ENCODE results near the gene DAAM2.

The DAAM2 gene

DNA sequence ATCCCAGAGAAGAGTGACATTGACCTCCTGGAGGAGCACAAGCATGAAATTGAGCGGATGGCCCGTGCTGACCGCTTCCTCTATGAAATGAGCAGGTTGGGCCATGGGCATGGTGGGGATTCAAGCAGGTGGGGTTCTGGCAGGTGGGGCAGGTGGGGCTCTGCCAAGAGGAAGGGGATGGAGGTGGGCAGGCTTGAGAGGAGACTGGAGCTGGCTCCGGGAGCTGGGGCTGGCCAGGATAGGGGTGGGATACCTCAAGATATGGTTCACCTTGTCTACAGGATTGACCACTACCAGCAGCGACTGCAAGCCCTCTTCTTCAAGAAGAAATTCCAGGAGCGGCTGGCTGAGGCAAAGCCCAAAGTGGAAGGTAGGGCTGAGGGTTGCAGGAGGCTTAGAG is 99.2 kb downstream of the DAAM2 start:
- no peak for DNase-seq

DNA sequence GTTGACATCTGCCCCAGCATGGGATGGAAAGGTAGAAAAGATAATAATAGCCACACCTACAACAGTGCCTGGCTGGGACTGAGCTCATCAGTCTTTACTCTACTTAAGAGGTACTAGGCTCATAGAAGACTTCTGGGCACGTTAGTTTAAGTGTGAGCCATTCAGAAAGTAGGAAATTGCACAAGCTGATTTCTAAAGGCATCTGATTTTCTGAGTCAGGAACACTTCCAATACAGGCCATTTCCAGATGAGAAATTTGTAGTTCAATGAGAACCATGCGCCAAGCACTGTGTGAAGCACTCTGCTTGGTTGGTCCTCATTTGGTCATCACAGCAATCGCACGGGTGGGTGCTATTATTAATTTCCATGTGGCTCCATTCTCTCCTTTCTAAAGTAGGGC is 99.8 kb downstream of the DAAM2 start:
- no peak for DNase-seq

DNA sequence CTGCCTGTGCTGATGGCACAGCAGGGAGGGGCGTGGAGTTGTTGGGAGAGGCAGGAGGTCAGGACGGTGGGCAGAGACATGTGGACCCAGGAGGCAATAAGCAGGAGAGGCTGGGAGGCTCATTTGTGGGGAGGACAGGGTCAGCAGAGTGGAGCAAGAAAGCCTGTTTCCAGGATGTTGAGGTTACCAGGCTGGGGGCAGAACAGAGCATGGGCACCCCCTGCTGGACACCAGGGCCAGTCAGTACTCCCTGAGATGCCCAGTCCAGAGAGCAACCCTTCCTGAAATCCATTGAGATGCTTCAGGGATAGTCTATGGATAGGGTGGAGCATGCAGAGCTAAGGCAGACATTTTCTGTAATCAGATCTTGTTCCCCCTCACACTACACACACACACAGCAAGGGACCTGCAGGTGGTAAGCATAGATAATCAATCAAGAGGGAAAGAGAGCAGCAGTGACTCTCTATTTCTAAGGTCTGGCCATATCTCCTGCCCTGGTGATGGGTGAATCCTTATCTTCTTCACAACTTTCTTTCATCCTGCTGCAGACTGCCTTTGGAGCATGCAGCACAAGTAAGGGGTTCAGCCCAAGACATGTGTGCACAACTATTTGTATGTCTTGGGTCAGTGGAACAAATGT is 100.4 kb downstream of the DAAM2 start:
- peak; percentile 41 for DNase-seq

DNA sequence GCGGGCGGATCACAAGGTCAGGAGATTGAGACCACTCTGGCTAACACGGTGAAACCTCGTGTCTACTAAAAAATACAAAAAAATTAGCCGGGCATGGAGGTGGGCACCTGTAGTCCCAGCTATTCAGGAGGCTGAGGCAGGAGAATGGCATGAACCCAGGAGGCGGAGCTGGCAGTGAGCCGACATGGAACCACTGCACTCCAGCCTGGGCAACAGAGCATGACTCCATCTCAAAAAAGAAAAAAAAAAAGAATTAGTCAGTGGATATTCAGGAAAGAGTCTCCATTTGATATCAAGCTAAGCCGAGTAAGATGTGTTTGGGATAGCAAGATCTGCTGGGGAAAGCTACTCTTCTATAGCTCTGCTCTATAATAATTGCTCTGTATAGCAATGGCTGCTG is 101.1 kb downstream of the DAAM2 start:
- DNase-seq, result no peak

DNA sequence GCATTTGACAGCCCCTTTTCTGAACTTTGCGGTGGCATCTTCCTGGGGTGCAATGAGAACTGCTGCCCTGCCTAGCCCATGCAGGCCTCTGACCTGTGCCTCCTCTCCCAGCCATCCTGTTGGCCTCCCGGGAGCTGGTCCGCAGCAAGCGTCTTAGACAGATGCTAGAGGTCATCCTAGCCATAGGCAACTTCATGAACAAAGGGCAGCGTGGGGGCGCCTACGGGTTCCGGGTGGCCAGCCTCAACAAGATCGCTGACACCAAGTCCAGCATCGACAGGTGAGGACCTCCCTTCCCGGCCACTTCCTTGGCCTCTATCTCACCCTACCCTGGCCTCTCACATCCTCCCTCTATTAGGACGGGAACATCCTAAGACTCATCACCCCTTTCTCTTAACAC is 104.5 kb downstream of the DAAM2 start:
- DNase-seq, result no peak

DNA sequence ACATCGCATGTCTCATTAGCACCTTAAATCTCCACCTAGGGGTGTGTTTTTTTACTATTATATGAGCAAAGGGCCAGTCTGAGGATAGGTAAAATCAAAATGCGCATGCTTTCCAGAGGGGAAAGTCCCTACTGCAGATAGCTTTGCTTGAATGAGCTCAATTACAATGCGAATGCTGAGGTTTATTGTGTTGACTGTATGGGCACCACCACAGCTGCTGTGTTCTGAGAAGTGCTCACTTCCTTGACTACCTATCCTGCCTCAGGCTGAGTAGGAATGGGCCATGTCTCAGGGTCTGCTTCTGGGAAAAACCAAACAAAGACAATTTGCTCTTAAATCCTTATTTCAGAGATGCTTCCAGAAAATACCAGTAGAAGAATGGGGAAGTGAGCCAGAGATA is 105.5 kb downstream of the DAAM2 start:
- DNase-seq, result no peak

DNA sequence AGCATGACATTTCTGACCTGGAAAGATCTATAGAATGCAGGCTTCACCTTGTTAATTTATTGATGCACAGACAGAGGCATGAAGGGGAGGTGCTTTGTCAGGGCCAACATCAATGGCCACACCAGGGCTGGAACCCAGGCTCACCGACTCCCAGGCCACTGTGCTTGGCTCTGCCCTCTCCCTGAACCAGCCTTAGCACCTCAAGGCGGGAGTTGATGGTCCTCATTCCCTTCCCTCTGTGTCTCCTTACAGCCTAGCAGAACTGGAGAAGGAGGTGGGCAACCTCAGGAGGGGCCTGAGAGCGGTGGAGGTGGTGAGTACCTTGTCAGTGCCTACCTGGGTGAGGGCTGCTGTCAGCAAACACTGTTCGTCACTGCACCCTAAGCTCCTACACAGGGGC is 106.4 kb downstream of the DAAM2 start:
- DNase-seq, result no peak

DNA sequence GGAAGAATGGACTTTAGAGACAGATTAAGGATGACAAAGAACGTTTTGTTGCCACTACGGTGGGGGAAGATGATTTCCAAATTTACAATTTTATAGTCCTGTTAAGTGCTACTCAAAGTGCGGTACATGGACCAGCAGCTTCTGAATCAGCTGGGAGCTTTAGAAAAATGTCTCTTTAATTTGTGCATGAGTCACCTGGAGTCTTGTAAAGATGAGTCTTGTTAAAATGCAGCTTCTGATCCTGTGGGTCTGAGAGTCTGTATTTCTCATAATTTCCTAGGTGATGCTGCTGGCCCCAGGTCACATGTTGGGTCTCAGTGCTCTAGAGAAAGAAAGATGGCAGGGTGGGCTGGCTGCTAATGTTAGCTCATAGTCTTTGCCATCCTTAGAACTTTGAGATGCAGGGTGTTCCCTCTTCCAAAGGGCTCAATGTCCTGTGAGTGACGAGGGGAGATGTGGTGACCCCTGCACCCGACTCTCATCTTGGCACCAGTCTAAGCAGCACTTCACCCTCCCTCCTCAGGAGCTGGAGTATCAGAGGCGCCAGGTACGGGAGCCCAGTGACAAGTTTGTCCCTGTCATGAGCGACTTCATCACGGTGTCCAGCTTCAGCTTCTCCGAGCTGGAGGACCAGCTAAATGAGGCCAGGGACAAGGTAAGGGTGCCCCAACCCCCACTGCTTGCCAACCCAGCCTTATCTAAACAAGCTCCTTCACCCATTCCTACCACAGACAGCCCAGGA is 107.5 kb downstream of the DAAM2 start:
- DNase-seq, result no peak

DNA sequence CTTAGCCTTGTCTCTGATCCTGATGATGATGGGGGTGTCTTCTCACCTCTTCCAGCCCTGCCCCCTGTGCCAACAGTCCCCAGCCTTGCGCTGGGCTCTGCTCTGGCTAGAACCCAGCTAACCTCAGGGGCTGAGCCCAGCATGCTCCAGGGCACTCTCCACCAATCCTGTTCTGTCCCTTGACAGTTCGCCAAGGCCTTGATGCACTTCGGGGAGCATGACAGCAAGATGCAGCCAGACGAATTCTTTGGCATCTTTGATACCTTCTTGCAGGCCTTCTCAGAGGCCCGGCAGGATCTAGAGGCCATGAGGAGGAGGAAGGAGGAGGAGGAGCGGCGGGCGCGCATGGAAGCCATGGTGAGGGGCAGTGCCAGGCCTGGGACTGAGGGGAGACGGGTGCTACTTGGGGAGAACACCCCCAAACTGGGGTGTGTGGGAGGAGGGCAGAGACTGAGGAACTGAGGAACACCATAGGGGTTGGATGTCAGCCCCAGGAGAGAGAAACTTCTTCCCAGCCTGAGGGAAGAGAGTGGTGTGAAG is 109.0 kb downstream of the DAAM2 start:
- DNase-seq, result no peak

DNA sequence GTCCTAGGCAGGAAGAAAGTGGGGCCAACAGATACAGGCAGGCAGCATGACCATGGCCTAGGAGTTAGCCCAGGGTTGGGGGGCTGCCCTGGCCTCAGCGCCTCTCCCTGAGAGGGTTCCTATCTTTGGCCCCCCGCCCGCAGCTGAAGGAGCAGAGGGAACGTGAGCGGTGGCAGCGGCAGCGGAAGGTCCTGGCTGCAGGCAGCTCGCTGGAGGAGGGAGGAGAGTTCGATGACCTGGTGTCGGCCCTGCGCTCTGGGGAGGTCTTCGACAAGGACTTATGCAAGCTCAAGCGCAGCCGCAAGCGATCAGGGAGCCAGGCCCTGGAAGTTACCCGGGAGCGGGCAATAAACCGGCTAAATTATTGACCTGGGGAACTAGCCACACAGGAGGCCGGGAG is 109.5 kb downstream of the DAAM2 start:
- no peak for DNase-seq

DNA sequence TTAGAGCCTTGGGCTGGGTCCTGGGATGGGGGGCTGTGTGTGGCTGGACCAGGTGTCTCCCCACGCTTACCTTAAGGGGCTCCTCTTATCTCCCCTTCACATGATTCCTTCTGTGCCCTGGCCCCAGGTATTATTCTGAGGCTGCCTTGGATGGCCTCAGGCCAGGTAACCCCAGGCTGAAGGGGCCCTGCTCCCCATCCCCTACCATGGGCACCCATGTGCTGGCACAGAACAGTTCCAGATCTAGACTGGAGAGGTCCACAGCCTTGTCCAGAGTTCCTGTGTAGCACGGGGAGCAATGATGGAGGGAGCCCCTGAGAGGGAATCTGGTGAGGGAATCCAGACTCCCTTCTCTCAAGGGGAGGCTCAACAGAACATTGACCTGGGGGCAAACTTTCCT is 110.0 kb downstream of the DAAM2 start:
- DNase-seq, result no peak

DNA sequence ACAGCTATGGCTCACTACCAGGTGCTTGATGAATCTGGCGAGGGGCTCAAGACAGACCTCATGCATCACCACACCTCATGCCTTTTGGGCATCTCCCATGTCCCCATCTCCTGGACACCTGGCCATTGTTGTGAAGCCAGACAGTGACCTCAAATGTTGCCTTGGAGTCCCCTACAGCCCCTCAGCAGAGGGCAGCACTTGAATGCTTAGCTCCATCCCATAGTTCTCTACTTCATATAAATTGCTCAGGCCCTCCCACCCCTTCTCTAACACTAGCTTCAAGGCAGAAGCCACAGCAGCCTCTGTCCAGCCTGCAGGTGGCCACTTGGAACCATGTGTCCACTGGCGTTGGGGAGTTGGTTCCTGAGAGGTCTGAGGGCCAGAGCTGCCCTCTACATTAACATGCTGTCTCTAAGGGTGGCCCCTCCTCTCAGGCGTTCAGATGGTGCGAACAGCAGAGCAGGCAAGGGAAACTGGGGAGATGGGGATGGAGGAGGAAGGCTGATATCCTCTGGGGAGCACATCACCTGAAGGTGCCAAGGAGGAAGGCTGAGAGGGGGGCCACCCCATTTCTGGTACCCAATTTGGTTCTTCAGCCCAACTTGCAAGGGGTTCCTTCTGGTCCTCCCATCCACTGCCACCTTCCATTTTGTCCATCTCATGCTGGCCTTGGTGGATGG is 110.8 kb downstream of the DAAM2 start:
- no peak for DNase-seq

DNA sequence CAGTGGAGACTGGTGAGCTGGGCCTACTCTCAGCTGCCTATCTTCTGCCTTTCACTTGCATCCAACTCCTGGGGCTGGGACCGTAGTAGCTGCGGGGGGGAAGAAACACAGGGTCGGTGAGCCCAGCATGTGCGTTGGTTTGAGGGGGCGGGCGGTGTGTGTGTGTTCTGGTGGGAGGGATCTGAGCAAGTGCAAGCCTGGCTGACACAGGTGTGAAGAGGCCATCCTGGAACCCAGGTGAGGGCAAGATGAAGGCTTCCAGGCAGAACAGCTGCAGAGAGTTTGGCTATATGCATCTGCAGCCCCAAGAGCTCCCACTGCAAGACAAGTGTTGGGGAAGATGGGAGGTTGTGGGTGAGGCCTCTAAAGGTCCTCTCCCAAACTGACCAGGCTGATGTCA is 111.5 kb downstream of the DAAM2 start:
- no peak for DNase-seq

DNA sequence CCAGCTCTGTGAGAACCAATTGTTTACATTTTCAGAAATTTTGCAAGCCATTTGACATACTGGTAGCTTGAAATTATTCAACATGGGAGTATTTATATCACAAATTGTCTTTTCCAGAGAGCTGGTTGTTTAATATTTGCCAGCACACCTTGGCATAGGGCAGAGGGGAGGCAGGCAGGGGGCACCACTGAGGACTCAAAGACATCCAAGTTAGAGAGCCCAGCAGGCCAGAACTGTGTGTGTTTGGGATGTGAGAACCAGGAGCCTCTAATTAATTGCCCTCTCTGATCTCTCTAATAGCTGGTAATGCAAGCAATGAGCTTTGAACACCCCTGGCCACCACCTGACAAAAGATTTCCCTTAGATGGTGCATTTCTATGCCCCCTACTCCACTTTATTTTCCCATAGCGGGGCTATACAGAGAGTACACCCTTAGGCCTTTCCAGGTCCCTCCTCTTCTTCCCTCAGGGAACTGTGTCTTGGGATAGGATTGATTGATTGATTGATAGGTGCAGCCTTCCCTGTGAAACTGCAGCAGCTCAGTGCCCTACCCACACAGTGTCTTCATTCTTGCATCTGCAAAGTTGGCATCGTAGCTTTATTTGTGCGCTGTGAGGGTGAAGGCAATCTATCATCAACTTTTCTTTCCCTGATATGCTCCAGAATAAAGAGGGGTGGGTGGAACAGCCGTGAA is 112.9 kb downstream of the DAAM2 start:
- DNase-seq, result no peak

DNA sequence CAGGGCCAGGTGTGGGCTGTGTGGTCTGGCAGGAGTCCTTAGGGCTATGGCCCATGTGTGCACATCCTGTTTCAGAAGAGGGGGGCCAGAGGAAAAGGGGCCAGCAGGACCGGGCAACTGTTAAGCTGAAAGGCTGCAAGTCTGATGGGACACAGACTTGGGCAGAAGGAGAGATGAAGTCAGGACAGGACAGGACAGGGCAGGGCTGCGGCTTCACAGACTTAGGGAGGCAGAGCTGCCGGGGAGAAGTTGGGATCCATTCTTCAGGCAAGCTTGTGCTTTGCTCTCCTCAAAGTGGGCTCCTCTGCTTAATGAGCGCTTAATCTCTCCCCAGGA is 113.4 kb downstream of the DAAM2 start:
- no peak for DNase-seq

DNA sequence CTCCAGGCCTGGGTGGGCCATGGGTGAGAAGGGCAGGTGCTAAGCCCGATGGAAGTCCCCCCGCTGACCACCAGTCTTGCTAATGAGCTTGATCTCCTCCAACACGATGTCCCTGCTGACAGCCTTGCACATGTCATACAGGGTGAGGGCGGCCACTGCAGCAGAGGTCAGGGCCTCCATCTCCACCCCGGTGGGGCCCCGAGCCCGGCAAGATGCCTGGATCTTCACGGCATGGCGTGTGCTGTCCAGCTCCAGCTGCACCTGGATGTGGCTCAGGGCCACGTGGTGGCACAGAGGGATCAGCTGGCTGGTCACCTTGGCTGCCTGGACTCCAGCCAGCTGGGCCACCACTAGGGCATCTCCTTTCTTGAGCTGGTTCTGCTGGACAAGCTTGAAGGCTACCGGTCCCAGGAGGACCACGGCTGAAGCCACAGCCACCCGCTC is 114.2 kb downstream of the DAAM2 start:
- DNase-seq, result no peak

DNA sequence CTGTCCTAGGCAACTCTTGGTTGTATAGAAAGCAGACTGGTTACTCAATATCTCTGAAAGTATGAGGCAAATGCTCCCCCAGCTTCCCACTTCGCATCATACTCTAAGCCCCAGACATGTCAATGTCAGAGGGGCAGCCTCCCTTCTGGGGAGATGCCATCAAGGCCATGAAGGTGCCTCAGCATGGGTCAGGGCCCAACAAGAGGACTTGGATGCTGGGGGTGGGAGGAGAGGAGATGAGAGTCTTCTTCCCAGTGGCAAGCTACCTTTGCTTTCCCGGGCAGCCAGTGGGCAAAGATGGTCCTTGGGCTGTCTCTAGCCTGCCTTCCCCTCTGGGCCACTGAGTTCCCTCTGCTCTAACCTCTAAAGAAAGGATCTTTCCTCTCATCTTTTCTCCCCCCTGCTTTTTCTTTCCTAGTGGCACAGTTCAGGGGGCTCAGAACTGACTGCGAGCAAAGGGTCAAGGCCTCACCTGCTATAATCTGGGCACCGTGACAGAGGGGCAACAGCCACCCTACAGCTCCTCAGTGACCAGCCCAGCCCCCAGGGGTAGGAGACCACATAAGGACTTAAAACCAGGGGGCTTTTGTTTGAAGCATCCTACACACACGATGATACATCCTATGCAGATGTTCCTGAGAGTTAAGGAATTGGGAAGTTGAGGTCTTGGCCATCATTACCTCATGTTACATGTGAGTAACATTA is 115.8 kb downstream of the DAAM2 start:
- DNase-seq, result no peak

DNA sequence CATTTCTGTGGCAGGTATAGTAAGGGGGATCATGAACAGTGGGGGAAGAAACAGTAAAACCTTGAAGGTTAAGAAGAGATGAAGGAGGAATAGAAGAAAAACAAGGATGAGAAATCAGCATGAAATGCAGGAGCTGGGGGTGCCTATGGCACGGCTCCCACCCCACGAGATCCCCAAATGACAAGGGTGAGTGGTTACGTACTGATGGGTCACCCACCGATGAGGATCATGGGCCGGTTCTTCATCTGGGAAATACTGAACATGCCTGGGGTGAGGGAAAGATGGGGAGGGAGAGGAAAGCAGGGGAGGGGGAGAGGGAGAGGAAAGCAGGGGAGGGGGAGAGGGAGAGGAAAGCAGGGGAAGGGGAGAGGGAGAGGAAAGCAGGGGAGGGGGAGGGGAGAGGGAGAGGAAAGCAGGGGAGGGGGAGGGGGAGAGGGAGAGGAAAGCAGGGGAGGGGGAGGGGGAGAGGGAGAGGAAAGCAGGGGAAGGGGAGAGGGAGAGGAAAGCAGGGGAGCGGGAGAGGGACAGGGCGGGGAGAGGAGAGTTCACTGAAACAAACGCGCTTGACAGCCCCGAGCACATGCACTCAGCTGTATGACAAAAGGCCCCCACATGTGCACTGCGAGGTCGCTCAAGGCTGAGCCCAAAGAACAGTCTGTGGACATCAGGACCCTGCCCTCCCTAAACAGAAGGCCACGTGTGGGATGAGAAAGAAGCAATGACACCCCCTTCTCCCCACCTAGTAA is 116.8 kb downstream of the DAAM2 start:
- DNase-seq, result no peak

DNA sequence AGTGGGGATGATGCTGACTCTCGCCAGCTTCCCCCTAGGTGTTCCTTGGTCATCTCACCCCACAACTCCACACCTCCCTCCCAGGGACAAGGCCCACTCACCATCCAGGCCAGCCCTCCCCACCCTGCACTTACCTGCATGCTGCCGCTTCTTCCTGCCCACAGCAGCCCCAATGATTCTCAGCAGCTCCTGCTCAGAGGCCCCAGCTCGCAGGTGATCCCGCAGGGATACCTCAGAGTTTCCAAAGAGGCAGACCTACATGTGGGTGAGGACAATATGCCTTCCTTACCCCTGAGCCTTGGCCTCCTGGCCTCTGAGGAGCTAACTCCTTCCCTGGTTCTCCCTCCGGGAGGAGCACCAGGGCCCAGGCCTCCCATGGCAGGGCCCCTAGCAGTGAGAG is 117.5 kb downstream of the DAAM2 start:
- DNase-seq, result no peak

DNA sequence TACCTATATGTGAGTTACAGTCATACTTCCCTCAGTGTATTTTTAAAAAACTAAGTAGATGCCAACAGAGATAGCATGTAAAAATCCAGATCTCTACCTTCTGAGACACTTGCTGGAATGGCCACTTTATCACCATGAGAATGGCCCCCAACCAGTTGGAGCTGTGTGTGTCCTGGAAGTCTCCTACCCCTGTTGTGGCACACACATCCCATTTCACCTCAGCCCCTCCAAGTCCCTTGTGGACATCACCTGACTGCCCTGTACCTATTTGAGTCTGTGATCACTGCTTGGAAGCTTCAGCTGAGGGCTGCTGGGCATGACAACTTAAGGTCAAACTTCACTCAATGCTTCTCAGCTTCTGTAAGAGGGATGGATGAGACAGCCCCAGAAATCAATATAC is 118.0 kb downstream of the DAAM2 start:
- no peak for DNase-seq

DNA sequence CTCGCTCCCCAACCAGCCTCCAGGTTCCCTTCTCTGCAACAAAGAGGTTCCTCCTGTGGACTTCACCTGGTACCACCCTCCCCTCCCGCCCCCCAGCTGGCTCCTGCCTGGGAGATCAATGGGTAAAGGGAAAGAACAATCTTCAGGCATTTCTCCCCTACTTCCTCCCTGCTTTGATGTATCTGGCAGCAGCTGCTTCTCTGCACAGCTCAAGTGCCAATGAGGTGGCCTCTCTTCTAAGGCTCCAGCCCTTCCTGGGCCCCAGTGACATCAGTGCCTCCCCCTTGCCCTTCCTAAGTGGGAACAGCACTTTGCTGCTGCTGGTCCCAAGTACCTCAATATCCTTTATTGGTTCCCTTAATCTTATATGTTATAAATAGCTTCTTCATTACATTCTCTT is 118.6 kb downstream of the DAAM2 start:
- DNase-seq, result no peak

DNA sequence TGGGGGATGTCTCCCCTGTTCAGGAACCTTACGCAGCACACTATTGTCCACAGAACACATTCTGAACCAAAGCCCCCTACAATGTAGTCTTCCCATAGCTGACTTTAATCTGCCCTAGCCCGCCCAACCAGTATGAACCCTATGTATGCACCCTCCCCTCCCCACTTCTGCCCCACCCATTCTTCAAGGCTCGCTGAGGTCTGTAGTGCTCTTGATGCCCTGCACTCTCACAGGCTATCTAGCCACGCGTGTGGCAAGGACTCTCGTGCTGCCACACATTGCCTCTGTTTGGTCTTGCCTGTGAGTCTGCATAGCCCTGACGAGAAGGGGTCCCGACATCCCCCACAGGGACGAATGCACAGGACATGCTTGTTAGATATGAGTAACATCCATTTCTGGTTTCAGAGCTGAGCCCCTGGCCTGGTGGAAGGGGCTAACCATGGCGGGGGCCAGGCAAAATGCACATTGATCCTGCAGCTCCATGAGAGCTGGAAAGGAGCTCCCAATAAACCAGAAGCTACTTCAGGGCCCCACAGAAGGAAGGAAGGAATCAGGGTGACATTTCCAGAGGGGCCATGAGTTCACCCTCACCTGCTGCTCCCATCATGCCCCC is 119.4 kb downstream of the DAAM2 start:
- no peak for DNase-seq

Measured in NCI-H748 treated with DMSO at 0.1 percent for 48 hours (cell line).